GM10266 (cell line): Measurements from ENCODE around the gene PDCD1.

Experiments used
- DNase-seq: peaks from one replicate; pipeline ENCODE4 v3.0.0; 2012; ENCODE audit errors: extremely low spot score
- CTCF ChIP-seq: IDR thresholded peaks from 2 replicates; pipeline ENCODE4 v1.5.1; 2012; ENCODE audit warnings: mild to moderate bottlenecking, low read depth; ENCODE audit not compliant: control insufficient read depth, insufficient read depth; ENCODE audit errors: missing control alignments

The PDCD1 gene

GRCh38 chr2:241888641-241889040, 29.9 kb upstream of the PDCD1 start:
- no peak for TF ChIP-seq CTCF

DNA sequence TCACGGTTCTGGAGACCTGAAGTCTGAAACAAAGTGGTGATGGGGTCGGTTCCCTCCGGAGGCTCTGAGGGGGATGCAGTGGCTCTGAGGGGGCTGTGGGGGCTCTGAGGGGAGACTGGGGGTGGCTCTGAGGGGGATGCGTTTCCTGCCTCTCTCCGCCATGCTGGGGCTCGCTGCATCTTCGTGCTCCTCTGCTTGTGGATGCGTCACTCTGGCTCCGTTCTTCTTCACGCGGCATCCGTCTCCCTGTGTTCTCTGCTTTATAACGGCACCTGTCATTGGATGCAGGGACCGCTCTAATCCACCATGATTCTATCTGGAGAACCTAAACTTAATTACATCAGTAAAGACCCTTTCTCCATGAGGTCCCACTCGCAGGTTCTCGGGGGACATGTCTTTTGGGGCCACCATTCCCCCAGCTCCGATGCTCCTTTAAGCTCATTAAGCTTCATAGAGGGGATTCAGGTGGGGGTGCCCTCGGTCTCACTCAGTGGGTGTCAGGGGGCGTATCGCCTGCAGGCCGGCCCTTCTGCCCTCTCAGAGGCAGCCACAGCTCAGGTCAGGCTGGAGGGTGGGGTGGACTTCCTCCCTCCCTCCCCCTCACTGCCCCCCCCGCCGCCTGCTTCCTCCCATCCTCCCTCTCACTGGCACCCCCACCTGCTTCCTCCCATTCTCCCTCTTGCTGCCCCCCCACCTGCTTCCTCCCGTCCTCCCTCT, 29.3 kb upstream of the PDCD1 start:
- no peak for TF ChIP-seq CTCF
- DNase-seq: no peak

More at GRCh38 chr2:241888641-241889040, 29.9 kb upstream of the PDCD1 start:
- DNase-seq: no peak

DNA sequence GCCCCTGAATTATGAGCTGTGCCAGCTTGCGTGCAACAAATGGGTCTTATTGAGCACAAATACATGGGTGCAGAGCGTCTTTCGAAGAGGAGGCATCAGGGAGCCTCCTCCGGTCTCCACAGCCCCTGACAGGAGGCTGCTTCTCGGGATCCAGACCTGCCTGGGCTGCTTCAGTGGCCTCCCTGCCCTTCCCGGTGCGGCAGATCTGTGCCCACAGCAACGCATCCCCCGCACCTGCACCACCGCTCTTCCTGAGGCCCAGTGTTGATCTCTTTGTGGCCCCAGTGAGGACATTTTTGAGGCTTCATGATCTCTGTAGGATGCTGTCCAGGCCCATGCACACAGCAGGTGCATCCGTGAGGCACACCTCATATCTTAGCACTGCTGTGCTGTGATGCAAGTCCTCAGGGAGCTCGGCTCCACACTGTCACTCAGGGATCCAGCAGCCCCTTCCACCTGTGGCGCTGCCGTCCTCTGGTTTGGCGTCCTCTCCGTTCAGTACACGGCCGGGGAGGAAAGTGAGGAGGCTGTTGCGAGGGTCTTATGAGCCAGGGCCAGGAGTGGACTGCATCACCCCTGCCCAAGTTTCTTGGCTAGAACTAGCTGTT, 28.2 kb upstream of the PDCD1 start:
- no peak for TF ChIP-seq CTCF
- no peak for DNase-seq

GRCh38 chr2:241885946-241886643, 27.4 kb upstream of the PDCD1 start:
- DNase-seq: no peak
- no peak for TF ChIP-seq CTCF

DNA sequence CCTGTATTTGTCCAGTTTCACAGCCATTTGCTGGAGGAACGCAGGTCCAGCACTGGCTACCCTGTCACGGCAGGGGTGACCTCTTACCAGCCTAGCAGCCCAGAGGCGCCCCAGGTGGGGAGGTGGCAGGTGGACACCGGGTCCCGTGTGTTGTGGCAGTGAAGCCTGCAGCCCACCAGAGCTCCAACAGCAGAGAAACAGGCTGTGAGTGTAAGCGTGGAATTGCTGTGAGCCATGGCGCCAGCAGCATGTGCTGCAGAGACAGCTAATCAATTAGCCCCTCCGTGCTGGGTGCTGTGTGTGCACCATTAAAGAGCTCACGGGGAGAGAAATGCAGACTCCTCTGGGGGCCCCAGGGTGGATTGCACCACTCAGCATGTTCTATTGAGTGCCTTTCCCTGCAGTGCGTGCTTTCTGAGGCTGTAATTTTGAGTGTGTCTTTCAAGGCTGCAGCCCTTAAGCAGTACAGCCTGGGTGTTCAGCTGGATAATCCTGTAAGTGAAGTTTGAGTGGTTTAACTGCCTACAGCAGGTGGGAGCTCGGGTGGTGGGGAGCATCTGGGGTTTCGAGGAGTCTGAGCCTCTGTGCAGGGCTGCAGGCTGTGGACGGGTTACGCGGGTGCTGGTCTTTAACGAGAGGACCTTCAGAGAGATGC, 26.7 kb upstream of the PDCD1 start:
- no peak for DNase-seq
- TF ChIP-seq CTCF: no peak

DNA sequence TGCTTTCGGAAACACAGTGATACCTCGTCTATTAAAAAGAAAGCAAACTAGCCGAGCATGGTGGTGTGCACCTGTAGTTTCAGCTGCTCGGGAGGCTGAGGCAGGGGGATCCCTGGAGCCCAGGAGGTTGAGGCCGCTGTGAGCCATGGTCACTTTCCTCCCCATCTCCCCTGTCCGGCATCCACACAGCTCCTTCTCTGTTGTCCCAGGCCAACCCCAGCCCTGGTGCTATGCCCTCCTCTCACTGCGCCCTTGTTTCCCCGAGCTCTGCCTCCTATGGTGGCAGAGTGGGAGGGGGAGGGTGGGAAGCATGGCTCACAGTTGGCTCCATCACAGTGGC, 26.2 kb upstream of the PDCD1 start:
- no peak for TF ChIP-seq CTCF
- DNase-seq: no peak
